Stimulated activated CD4-positive, alpha-beta T cell treated with anti-CD3 and anti-CD28 coated beads, Interleukin-1b, Interleukin-23, amount 100 ng/mL, for 48 hours (primary cell): Measurements from ENCODE around the gene ARRDC3.

Source experiments
- DNase-seq: peaks from one replicate; pipeline ENCODE4 v3.0.0-alpha.2; 2020

ARRDC3 gene

GRCh38 chr5:91383956-91384300 lies 811 bp upstream of the ARRDC3 start:
- no peak for DNase-seq

- DNase-seq, result peak; percentile 30
Measured at GRCh38 chr5:91382530-91383026, 539 bp downstream of the ARRDC3 start.

GRCh38 chr5:91381774-91382359 lies 1.2 kb downstream of the ARRDC3 start:
- DNase-seq, result peak; percentile 77

- no peak for DNase-seq
Measured at GRCh38 chr5:91381239-91381773, 1.8 kb downstream of the ARRDC3 start.

- peak; percentile 96 for DNase-seq
Measured at GRCh38 chr5:91380491-91381238, 2.5 kb downstream of the ARRDC3 start.

- DNase-seq, result peak; percentile 94
Measured at GRCh38 chr5:91379914-91380490, 3.1 kb downstream of the ARRDC3 start.

- no peak for DNase-seq
Measured at GRCh38 chr5:91379246-91379913, 3.7 kb downstream of the ARRDC3 start.

- DNase-seq, result no peak
Measured at GRCh38 chr5:91378752-91379211, 4.3 kb downstream of the ARRDC3 start.

- no peak for DNase-seq
Measured at GRCh38 chr5:91374893-91375520, 8.1 kb downstream of the ARRDC3 start.

GRCh38 chr5:91373600-91373999 lies 9.5 kb downstream of the ARRDC3 start:
- no peak for DNase-seq

- DNase-seq, result no peak
Measured at GRCh38 chr5:91373006-91373405, 10.1 kb downstream of the ARRDC3 start.

GRCh38 chr5:91369480-91369879 lies 13.6 kb downstream of the ARRDC3 start:
- no peak for DNase-seq

GRCh38 chr5:91367908-91368648 lies 15.0 kb downstream of the ARRDC3 start:
- DNase-seq, result no peak

GRCh38 chr5:91367344-91367743 lies 15.8 kb downstream of the ARRDC3 start:
- DNase-seq, result no peak

GRCh38 chr5:91366551-91366950 lies 16.6 kb downstream of the ARRDC3 start:
- no peak for DNase-seq

GRCh38 chr5:91365498-91365897 lies 17.6 kb downstream of the ARRDC3 start:
- no peak for DNase-seq

- no peak for DNase-seq
Measured at GRCh38 chr5:91362935-91363334, 20.2 kb downstream of the ARRDC3 start.

- DNase-seq, result no peak
Measured at GRCh38 chr5:91361790-91362189, 21.3 kb downstream of the ARRDC3 start.

GRCh38 chr5:91361055-91361701 lies 21.9 kb downstream of the ARRDC3 start:
- no peak for DNase-seq

- DNase-seq, result no peak
Measured at GRCh38 chr5:91359962-91360609, 23.0 kb downstream of the ARRDC3 start.

- no peak for DNase-seq
Measured at GRCh38 chr5:91357806-91358205, 25.3 kb downstream of the ARRDC3 start.
